Measurements from ENCODE around the gene PIANP.
A peak's percentile ranks its signal among the peaks of the same experiment; 100 is the strongest.
"Not testable (repeated sequence)": the region's sequence is repeated elsewhere in the genome, so short reads cannot be mapped to it uniquely, and the experiment has no call there.

PIANP gene

DNA sequence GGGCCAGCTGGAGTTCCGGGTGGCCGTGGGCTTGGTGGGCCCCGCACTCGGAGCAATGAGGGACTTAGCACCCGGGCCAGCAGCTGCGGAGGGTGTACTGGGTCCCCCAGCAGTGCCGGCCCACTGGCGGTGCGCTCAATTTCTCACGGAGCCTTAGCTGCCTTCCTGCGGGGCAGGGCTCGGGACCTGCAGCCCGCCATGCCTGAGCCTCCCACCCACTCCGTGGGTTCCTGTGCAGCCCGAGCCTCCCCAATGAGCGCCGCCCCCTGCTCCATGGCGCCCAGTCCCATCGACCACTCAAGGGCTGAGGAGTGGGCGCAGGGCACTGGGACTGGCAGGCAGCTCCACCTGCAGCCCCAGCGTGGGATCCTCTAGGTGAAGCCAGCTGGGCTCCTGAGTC is 7.7 kb upstream of the PIANP start:
- DNase-seq (ENCODE audit: low read depth in 2 of 2), result not testable (repeated sequence)

DNA sequence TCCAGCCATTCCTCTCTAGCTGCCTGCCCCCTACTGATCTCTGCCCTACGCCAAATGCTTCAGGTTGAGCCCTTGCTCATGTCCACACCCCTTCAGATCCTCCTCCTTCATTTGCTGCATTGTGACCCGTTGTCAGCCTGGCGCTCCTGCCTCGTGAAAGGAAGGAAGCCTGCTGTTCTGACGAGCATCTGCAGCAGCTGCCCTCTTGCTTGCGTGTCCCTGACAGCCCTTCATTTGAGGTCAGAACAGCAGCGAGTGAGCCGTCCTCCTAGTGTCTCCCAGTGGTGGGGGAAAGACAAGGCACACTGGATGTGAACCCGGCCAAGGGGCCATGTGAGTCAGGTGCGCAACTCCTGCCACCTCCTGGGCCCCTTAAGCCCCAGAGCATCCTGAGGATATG is 3.0 kb upstream of the PIANP start:
- DNase-seq (ENCODE audit: low read depth in 2 of 2), result no peak

DNA sequence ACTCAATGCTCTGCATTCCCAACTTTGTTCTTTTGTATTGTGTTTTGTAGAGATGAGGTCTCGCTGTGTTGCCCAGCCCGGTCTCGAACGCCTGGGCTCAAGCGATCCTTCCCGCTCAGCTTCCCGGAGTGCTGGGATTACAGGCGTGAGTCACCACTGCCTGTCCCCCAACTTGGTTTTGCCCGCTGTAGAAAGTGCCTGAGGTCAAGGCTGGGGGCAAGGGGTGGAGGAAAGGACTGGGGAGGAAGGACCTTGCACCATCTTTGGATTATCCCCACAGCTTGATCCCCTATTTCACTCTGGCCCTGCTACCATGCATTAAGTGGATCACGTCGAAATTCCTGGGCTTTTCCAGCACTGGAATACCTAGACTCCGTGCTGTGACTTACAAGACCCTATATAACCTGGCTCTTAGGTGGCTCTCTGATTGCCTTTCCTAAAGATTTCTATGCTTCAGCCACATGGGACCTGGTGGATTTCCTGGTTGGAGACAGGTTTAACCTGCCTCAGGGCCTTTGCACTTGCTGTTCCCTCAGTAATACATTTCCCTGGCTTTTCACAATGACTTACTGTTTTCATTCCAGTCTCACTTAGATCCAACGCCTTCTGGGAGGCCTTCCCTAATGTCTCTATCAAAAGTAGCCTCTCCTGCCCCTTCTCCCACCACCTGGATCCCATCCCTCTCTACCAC is 608 bp upstream of the PIANP start:
- no peak for DNase-seq (ENCODE audit: low read depth in 2 of 2)

DNA sequence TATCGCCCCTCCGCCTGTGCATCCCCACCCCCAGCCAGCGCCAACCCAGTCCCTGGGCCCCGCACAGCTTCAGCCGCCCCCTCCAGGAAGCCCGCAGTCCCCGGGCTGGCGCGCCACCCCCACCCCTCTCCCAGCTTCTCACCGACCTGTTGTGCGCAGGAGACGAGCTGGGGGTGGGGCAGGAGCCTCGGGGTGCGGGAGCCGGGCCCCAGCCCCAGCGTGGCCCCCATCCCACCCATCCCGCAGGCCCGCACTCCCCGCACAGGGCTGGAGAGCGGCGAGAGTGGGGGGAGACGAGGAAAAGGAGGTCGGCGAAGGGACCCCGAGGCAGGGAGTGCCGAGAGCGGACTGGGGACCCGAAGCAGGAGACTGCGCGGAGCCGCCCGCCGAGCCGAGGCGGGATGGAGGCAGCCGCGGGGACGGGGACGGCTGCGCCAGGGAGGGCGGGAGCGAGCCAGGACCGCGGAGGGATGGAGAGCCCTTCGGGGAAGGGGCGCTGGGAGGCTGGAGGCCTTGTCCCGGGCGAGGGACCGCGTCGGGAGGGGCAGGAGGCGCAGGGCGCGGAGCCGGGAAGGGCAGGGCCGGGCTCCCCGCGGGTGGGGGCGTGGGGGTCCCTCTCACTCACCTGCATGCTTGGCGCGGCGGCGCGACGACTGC is 498 bp downstream of the PIANP start:
- DNase-seq (ENCODE audit: low read depth in 2 of 2), result no peak

DNA sequence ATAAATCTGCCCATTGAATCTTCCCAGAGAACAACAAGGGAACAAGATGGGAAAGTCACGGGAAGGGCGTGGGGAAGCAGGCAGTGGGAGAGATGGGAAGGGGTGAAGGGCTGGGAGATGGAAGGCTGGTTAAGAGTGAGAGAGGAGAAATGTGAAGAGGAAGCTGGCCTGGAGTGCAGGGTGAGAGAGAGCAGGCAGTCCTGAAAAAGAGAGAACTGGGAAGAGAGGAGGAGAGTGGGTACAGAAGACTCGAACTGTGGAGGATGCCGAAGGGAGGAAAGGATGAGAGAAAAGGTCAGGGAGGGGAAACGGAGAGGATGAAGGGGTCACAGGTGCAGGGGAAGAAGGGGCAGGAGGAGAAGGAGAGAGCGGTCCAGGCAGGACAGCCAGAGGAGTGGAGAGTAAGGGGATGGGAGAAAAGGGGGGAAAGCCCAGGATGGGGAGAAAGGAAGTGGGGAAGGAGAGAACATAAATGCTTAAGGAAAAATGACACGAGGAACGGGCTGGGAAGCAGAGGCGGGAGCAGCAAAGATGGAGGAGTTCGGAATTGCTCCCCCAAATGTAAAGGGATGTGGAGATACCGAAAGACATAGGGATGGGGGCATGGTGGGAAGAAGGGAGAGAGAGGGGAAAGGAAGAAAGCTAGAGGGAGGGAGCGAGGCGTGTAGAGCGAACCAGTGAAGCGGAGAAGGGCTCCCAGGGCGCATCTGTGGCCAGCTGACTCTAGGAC is 1.2 kb downstream of the PIANP start:
- DNase-seq (ENCODE audit: low read depth in 2 of 2), result no peak

DNA sequence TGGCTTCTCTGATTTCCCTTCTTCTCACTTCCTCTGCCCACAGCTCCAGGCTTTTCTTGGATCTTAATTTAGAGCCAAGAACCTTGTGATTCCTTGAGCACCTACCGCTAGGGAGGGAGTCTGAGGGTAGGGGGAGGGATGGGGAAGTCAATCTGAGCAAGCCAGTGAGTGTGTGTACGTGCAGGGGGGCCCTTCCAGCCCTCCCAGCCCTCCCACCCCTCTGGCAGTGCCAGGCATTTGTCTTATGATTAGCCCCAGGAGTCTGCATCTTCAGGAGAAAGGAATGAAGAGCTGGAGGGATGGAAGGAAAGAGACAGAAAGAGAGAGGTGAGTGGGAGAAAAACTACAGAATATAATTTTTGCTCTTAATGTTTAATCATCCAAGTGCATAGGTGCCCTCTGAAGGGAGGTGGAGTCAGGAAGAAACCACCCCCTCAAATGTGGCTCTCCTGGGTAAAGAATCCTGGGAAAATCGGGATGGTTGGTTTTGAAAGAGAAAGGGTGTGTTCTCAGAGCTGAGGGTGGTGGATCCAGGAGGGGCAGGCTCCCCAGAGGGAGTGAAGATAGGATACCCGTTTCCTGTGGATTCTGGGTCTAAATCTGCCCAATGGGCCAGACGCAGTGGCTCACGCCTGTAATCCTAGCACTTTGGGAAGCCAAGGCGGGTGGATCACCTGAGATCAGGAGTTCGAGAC is 2.1 kb downstream of the PIANP start:
- no peak for DNase-seq (ENCODE audit: low read depth in 2 of 2)

DNA sequence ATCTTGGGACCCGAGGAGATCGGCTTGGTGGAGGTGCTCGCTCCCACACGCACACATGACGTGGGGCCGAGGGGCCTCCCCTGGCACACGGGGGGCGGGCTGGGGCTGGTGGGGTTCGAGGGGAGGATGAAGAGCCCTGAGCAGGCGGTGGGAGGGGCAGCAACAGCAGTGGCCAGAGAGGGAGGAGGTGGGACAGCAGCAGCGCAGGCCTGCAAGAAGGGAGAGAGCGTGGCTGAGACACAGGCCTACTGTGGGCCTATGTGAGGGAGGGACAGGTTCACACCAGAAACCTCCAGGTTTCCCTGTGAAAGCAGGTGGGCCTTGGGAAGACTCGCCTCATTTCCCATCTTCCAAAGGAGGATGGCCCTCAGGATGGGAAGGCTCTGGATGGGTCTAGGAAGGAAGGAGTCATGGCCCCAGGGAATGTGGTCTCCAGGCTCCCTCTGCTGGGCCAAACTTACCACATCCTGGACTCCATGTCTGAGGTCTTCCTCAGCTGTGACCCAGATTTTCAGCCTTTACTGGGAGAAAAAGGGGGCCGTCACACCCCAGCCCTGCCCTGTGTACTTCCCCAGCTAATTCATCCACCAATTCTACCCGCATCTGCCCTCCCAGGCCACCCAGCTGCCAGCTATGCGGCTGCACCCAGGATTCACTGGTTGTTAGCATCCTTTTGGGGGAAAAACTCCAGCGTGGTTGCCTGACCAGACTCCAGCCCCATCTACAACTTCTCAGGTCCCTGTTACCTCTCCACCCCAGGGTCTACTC is 2.8 kb downstream of the PIANP start:
- peak in 1 of 2 donors; percentile 6 for DNase-seq (ENCODE audit: low read depth in 2 of 2)

DNA sequence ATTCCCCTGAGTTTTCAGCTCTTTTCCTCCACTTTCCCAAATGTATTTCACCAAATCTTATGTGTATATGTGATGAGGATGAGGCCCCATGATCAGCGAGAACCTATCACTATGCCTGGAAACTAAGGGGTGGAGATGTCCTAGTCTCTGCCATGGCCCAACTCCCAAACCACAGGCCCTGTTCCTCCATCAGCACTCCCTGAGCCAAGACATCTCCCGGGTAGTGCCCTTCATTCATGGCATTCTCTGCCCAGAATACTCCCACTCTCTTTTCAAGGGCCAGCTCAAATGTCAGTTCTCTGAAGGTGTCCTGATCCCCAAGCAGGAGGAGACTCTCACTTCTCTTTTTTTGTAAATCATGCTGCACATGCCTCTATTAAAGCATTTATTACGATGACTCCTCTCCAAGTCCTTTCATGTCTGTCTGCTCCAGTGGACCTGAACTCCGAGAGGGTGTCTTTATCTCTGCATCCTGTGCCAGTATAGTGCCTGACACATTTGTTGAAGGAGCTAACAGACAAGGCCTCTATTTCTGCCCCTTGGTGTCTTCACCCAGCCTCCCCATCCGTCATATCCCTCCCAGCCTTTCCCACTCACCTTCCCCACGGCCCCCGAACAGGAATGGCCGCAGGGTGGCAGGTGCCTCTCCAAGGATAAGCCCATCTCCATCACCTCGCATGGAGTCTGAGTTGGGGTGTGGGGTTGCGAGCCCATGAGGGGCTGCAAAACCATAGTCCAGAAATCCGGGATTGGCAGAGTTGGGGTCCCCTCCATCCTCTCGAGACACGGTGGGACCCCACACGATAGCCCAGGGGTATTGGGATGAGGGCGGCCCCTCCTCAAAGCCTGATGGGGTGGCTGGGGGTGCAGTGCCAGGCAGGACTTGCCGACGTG is 3.7 kb downstream of the PIANP start:
- no peak for DNase-seq (ENCODE audit: low read depth in 2 of 2)

DNA sequence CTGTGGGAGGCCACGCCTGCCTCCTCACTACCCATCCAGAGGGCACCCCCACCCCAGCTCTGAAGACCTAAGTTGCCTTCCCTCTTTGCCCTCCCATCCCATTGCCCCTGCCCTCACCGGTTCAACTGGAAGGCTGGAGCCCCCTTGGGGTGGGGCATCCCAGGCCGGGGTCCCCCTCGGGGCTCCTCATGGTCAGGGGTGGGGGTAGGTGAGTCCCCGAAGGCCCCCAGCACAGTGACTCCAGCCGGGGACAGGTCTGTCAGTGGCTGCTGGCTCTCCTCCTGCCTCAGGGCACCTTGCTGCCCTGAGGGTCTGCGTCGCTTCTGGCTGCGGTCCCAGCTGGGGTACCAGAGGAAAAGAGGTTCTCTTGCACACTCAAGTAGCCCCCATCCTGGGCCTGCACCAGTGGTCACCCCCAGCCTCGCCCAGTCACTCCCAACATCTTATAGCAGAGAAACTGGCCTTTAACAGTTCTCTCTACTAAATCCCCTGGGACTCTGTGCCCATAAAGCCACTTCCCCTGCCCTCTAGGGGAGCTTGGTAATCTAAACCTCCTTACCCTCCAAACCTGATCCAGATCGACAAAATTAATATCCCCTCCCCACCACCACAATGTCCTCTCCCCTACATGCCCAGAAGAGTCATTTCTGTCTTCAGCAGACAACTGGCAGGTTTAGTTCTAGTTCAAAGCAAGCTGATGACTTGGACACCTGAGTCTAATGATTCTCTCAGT is 5.1 kb downstream of the PIANP start:
- no peak for DNase-seq (ENCODE audit: low read depth in 2 of 2)

DNA sequence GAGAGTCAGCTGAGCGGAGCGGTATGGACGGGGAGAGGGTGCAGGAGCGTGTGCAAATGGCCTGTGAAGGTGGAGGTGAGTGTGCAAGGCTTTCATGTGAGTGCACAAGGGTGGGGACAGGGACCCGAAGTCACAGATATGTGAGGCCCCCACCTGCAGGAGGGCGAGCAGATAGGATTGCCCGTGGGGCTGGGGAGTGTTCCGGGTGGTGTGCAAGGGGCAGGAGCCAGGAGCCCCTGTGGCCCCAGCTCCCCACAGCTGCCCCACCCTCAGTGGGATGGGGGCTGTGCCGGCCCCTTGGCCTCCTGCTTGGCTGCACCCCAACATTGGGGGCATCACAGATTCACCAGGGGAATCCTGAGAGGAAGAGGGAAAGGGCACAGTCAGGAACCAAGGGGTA is 5.9 kb downstream of the PIANP start:
- DNase-seq (ENCODE audit: low read depth in 2 of 2), result no peak

DNA sequence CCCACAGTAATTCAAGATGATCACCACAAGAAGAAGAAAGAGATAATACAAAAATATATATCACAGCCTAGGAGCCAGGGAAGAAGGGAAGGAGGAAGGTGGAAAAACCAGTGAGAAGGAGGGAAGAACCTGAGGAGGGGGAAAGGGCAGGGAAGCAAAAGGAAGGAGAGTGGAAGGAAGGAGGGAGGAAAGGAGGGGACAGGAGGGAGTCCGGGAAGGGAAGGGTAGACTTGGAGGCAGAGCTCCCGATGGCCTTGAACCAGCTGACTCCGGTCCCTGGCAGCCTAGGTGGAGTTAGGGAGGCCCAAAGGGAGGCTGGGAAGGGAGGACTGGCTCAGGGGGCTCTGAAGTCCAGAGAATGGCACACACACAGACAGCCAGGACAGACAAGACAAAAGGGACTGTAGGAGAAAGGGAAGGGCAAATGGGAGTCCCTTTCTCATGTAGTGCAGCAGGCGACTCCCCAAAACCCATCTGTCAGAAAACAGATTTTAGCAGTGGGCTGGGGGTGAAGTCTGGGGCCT is 6.7 kb downstream of the PIANP start:
- DNase-seq (ENCODE audit: low read depth in 2 of 2), result no peak

DNA sequence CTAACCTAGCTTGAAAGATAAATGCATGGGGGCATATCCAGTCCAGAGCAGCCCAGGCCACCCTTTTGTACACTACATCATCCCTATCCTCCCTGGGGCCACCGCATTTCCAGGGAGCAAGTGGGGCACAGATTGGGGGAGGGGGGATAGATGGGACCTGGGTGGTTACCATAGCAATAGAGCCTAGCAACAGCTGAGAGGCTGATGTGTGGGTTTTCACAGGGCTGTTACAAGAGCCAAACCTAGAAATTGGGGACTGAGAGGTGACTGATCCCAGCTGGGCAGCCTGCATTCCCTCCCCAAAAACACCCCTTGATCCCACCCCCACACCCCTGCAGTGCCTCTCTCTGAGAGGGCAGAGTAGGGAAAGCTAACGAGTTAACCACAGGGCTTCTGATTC is 7.7 kb downstream of the PIANP start:
- no peak for DNase-seq (ENCODE audit: low read depth in 2 of 2)

DNA sequence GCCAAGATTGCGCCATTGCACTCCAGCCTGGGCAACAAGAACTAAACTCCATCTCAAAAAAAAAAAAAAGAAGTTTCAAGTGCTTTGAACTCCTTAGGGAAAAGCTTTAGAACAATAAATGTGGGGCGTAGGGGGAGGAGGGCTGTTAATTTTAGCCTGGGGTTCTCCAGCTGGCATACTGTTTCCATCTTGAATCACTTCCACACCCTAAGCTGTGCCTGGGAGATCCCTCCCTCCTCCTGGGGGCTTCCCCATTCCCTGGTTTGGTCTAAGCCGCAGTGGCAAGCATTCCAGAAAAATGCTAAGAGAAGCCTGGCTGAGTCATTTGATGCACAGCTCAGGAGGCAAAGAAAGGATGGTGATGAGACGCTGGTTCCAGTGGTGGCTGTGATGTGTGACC is 9.1 kb downstream of the PIANP start:
- no peak for DNase-seq (ENCODE audit: low read depth in 2 of 2)

DNA sequence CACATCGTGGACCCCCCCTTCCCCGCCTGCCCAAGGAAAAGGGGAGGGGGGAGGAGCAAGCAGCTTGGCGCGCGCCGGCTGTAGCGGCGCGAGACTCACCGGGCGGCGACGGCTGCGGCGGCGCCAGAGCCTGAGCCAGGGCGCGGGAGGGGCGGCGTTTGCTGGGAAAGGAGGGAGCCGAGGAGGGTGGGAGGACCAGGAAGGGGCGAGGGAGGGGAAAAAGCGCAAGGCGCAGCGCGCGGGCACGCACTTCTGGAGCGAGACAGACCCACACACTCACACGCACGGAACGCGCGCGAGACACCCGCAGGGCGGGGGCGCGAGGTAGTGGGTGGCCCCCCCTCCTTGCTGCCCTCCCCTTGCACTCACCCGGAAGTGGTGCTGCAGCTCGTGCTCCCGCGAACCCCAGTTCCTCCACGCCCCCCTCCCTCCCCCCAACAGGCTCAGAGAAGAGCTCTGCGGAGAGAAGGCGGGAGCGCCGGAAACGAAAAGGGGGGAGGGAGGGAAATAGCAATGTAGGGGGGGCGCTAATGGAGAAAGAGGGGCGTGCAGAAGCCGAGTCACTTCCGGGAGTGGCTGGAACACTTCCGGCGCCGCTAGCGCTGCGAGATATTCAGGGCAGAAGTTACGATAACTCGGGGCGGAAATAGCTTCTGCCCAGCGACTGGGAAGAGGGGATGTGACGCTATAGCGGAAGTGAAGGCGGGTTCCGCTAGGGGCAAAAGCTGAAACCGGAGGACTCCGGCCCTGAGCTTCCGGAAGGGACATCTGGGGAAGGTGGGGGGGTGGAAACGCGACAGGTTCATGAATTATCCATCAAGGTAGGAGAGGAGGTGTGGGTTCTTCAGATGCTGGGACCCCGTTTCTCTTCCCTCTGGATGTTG is 11.4 kb downstream of the PIANP start, which contains the start of gene ZNF384:
Gene ZNF384 (minus strand): TSS at position 377 of the 884 bp plus-strand sequence. CDS start 9,855 bp downstream, outside the sequence.
- peak; percentile 84 to 90 for DNase-seq (ENCODE audit: low read depth in 2 of 2)

DNA sequence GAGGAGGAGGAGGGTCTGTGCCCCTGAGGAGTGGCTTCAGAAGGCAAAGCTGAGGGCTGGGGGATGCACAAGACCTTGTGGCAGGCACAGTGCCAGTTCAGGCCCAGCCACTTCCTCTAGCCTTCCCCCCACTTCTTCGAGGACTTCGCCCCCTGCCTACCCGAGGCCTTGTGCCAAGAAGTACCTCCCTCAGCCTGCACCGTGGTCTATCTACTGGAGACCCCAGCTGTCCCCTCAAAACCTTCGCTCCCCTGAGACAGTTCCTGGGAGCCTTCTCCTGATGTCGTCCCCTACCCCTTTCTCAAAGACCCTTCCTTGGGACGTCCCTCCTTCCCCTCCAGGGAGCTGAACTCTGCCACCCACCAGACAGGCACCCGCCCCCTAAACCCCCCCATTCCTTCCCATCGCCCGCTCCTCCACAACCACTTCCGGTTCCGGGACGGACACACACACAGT is 12.0 kb downstream of the PIANP start:
- DNase-seq (ENCODE audit: low read depth in 2 of 2), result no peak

DNA sequence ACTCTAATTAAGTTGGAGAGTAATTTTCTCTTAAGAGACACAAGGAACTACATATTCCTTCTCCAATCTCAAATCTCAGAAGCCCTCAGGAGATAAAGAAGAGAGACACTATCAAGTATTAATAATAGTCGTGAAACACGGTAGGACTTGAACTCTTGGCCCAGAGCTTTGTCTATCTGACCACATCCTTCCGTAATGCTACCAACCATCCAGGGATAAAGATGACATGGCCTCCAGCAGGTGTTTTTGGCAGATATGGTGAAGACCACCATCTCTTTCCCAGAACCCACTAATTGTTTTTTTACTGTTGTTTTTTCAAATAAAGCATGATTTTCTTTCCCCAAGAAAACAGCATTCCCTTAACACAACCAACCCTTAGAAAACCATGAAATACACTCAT is 14.8 kb downstream of the PIANP start:
- DNase-seq (ENCODE audit: low read depth in 2 of 2), result no peak

DNA sequence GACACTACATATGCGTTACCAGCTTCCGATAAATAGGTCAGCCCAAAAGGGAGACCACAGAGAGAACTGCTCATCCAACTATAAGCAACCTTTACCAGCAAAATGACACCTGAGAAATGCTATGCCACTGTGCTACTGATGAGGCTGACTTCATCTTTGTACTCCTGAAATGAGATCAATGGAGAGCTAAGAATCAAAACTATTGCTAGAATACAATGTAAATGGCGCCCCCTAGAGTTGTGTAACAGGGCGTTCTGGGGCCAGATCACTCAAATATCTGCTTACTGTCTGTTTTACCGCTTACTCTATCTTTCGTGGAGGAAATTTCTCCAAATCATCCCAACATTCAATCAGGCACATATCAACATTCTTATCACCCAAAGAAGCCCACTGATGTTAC is 16.0 kb downstream of the PIANP start:
- peak in 1 of 2 donors; percentile 52 for DNase-seq (ENCODE audit: low read depth in 2 of 2)

DNA sequence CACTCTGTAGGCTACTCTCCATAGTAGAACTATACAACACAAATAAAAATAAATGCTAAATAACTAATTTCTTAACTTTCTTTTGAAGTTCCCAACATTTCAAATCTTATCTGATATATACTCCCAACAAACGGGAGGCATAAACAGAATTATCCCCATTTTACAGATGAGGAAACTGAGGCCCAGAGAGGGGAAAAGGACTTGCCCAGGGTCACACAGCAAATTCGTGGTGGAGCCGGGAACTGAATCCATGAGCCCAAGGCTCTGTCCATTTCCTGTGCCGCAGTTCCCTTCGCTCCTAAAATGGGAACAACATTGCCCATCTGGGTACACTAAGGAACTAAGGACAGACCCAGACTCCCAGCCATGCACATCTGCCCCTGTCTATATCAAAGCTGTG is 23.7 kb downstream of the PIANP start:
- DNase-seq (ENCODE audit: low read depth in 2 of 2), result no peak

Data from activated CD4-positive, alpha-beta T cell treated with anti-CD3 and anti-CD28 coated beads for 24 hours (primary cell).